Sigmoid colon (tissue), 7 donors: ENCODE data around the gene MCM9. TPM values are rescaled to one million over a fixed set of nuclear protein-coding genes. Genes with fewer than 3 reads are reported as not detected.

ENCODE experiments used
- DNase-seq: peaks from one replicate; pipeline ENCODE4 v3.0.0-alpha.2; 2019
- H3K27ac ChIP-seq, 4 donors: fragments of 200-600 bp; sonication (generic); one replicate each; pipeline ENCODE4 v1.5.1; 2016 to 2019; ENCODE audit warnings: mild to moderate bottlenecking in 1 of 4
- H3K27me3 ChIP-seq, 3 donors: fragments of 200-600 bp; sonication (generic); one replicate each; pipeline ENCODE4 v1.5.1; 2019; ENCODE audit warnings: mild to moderate bottlenecking in 1 of 3
- H3K36me3 ChIP-seq, 4 donors: fragments of 200-600 bp; sonication (generic); one replicate each; pipeline ENCODE4 v1.5.1; 2016 to 2019
- H3K4me1 ChIP-seq, 4 donors: fragments of 200-600 bp; sonication (generic); one replicate each; pipeline ENCODE4 v1.5.1; 2017 to 2019
- H3K4me3 ChIP-seq, 4 donors: fragments of 200-600 bp; sonication (generic); one replicate each; pipeline ENCODE4 v1.5.1; 2017 to 2019; ENCODE audit warnings: mild to moderate bottlenecking in 2 of 4, moderate library complexity in 1 of 4
- H3K9me3 ChIP-seq, 4 donors: fragments of 200-600 bp in 3 of 4; sonication (generic) in 3 of 4; one replicate each; pipeline versions ENCODE4 v1.5.1 to v1.6.1; 2013 to 2019
- EP300 ChIP-seq, 4 donors: sonication (generic); formaldehyde crosslinking; IDR thresholded peaks; one replicate each; pipeline ENCODE4 v1.6.1; 2017; ENCODE audit warnings: antibody characterized with exemption in 4 of 4
- POLR2A ChIP-seq, 2 donors: fragments of 450-650 bp; IDR thresholded peaks; one replicate each; pipeline ENCODE4 v1.6.1; 2016; ENCODE audit warnings: antibody characterized with exemption in 2 of 2, mild to moderate bottlenecking in 2 of 2, moderate library complexity in 2 of 2
- POLR2AphosphoS5 ChIP-seq, 4 donors: sonication (generic); formaldehyde crosslinking; IDR thresholded peaks; one replicate each; pipeline ENCODE4 v1.6.1; 2017; ENCODE audit warnings: antibody characterized with exemption in 4 of 4
- WGBS, 2 donors: extraction: QIAGEN DNeasy Blood & Tissue Kit; methylation state at CpG; one replicate each; pipeline ENCODE4 v1.1.7; 2013; 5-methylcytosine and 5-hydroxymethylcytosine counted together
- intact Hi-C: fragments of 100-400 bp; cut with DNase I; formaldehyde crosslinking; loops from one replicate; pipeline ENCODE4 v1.15.1; 2023
- polyA plus RNA-seq, 3 donors: library from polyadenylated mRNA; stranded (reverse); fragments of 200-250 nt; gene quantifications; one replicate each; pipeline ENCODE4 v1.2.3, GENCODE V29; 2013
- total RNA-seq, 4 donors: library from RNA; depleted of rRNA; stranded (reverse); fragments of >200 nt; gene quantifications; one replicate each; pipeline ENCODE4 v1.1.0, GENCODE V29; 2016
- TF ChIP-seq, protein P1 (sequence below), 4 experiments: fragments of 450-650 bp in 3 of 4; fragments of 200-600 bp in 1 of 4; IDR thresholded peaks; one replicate each; pipeline ENCODE4 v1.5.1; 2016 to 2019; ENCODE audit warnings: antibody characterized with exemption in 4 of 4, mild to moderate bottlenecking in 3 of 4, moderate library complexity in 2 of 4
- donor health status: healthy with polysubstance abuse.
- donor health status: Bipolar disorder and iron deficiency.
- donor health status: healthy.

MCM9 gene
- total and polyA plus RNA-seq, 7 donors, result 1.8 to 16.1 (median 10.2) TPM

DNA sequence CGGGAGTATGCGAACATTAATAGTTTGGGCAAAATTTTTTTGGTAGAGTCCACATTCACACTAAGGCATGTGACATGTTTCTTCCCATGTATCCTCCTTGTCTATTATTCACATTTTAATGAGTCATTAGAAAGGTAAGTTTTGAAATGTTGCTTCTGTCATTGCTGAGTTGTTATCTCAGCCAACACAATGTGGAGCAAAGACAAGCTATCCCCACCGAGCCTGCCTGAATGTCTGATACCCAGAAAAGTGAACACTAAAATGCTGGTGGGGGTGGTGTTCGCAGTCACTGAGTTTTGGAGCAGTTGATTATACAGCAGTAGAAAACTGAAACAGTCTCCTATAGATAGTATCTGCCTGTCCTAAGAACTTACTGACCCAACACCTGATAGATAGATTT lies 109.3 kb downstream of the MCM9 start:
- H3K27me3 ChIP-seq, result no peaks in the 10 kb centered on the region
- TF ChIP-seq POLR2AphosphoS5 (IDR thresholded peaks at IDR 0.05) (no peak), EP300 (IDR thresholded peaks at IDR 0.05) (no peak), POLR2A (IDR thresholded peaks at IDR 0.05) (no peak)
- TF ChIP-seq, protein P1, sequence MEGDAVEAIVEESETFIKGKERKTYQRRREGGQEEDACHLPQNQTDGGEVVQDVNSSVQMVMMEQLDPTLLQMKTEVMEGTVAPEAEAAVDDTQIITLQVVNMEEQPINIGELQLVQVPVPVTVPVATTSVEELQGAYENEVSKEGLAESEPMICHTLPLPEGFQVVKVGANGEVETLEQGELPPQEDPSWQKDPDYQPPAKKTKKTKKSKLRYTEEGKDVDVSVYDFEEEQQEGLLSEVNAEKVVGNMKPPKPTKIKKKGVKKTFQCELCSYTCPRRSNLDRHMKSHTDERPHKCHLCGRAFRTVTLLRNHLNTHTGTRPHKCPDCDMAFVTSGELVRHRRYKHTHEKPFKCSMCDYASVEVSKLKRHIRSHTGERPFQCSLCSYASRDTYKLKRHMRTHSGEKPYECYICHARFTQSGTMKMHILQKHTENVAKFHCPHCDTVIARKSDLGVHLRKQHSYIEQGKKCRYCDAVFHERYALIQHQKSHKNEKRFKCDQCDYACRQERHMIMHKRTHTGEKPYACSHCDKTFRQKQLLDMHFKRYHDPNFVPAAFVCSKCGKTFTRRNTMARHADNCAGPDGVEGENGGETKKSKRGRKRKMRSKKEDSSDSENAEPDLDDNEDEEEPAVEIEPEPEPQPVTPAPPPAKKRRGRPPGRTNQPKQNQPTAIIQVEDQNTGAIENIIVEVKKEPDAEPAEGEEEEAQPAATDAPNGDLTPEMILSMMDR (IDR thresholded peaks at IDR 0.05), result no peak
- intact Hi-C loops, result no loop called here
- H3K4me3 ChIP-seq, result no peak overlapping the region
- WGBS, 2 donors, result 97 to 98% methylated on average over 4 of the region's 4 CpGs
- no peak for DNase-seq
- H3K4me1 ChIP-seq, result no peaks in the 10 kb centered on the region
- H3K9me3 ChIP-seq, result no peaks in the 10 kb centered on the region
- no peak overlapping the region for H3K27ac ChIP-seq
- peaks cover 0 to 63% (median 22%) of the 10 kb centered on the region in 4 donors for H3K36me3 ChIP-seq

DNA sequence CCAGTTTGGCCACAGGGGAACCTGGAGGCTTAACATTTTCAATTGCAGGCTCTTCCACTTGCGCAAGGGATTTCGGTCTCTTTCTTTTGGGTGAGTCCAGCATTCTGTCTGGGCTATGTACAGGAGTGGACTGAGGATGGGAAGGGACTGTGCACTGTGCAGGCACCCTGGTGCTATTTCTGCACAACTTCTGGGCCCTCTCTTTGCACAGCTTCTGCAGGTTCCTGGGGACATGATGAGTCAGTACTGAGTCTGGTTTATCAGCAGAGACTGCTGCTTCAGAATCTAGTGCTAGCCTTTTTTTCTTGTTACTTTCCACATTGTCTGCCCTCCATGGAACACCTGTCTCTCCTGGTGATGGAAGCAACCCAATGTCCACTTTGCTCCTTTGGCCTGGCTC lies 119.5 kb downstream of the MCM9 start:
- Histone ChIP-seq H3K4me1 (no peaks in the 10 kb centered on the region), H3K9me3 (no peaks in the 10 kb centered on the region), H3K36me3 (peaks cover 0 to 29% (median 0%) of the 10 kb centered on the region in 4 donors), H3K27me3 (no peaks in the 10 kb centered on the region), H3K4me3 (no peak overlapping the region), H3K27ac (no peak overlapping the region)
- 94 to 96% methylated on average over 2 of the region's 2 CpGs for WGBS, 2 donors
- DNase-seq, result no peak
- TF ChIP-seq POLR2AphosphoS5 (IDR thresholded peaks at IDR 0.05) (no peak), POLR2A (IDR thresholded peaks at IDR 0.05) (no peak), EP300 (IDR thresholded peaks at IDR 0.05) (no peak)
- TF ChIP-seq, protein P1 (IDR thresholded peaks at IDR 0.05), result no peak
- intact Hi-C loops, result no loop called here

DNA sequence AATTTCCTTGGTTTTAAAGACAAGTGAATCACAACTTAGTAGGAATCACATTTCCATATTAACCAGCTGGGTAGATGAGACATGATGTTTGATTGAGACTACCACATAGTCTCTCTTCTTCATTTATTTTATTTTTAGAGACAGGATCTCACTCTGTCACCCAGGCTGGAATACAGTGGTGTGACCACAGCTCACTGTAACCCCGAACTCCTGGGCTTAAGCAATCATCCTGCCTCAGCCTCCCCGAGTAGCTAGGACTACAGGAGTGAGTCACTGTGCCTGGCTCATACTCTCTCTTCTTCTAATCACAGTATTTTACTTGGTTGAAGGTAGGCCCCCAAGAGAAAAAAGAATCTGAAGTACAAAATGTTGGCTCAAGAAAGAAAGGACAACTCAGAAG lies 121.2 kb downstream of the MCM9 start:
- no peak overlapping the region for H3K4me3 ChIP-seq
- WGBS, 2 donors, result 71 to 93% methylated on average over 2 of the region's 2 CpGs
- no peak overlapping the region for H3K27ac ChIP-seq
- no peak for DNase-seq
- intact Hi-C loops, result no loop called here
- H3K4me1 ChIP-seq, result no peaks in the 10 kb centered on the region
- peaks cover 0 to 29% (median 0%) of the 10 kb centered on the region in 4 donors for H3K36me3 ChIP-seq
- no peaks in the 10 kb centered on the region for H3K27me3 ChIP-seq
- TF ChIP-seq, protein P1 (IDR thresholded peaks at IDR 0.05), result no peak
- no peak for TF ChIP-seq POLR2AphosphoS5 (IDR thresholded peaks at IDR 0.05)
- no peak for TF ChIP-seq POLR2A (IDR thresholded peaks at IDR 0.05)
- TF ChIP-seq EP300 (IDR thresholded peaks at IDR 0.05), result no peak
- H3K9me3 ChIP-seq, result no peaks in the 10 kb centered on the region

DNA sequence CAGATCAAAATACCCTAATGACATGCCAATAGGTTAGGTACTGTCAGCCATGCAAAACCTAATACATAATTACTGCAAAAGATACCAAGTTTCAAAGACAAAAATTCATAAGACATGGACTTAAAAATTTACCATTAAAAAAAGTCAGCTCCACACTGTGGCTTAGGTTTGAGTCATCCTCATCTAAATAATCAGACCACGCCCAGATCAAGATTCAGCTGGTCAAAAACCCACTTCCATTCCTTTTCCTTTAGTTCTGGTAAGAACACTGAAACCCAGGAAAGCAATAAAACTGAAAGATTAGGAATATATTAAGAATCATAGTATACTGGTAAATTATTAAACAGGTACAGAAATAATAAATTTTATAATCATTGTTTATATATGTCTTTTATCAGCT lies 122.0 kb downstream of the MCM9 start:
- Histone ChIP-seq H3K9me3 (no peaks in the 10 kb centered on the region), H3K36me3 (peaks cover 0 to 29% (median 0%) of the 10 kb centered on the region in 4 donors), H3K4me1 (no peaks in the 10 kb centered on the region), H3K4me3 (no peak overlapping the region), H3K27me3 (no peaks in the 10 kb centered on the region), H3K27ac (no peak overlapping the region)
- DNase-seq, result no peak
- intact Hi-C loops, result no loop called here
- TF ChIP-seq POLR2A (IDR thresholded peaks at IDR 0.05) (no peak), POLR2AphosphoS5 (IDR thresholded peaks at IDR 0.05) (no peak), EP300 (IDR thresholded peaks at IDR 0.05) (no peak)
- TF ChIP-seq, protein P1 (IDR thresholded peaks at IDR 0.05), result no peak
- WGBS, 2 donors, result 86 to 92% methylated on average over 1 of the region's 1 CpG

DNA sequence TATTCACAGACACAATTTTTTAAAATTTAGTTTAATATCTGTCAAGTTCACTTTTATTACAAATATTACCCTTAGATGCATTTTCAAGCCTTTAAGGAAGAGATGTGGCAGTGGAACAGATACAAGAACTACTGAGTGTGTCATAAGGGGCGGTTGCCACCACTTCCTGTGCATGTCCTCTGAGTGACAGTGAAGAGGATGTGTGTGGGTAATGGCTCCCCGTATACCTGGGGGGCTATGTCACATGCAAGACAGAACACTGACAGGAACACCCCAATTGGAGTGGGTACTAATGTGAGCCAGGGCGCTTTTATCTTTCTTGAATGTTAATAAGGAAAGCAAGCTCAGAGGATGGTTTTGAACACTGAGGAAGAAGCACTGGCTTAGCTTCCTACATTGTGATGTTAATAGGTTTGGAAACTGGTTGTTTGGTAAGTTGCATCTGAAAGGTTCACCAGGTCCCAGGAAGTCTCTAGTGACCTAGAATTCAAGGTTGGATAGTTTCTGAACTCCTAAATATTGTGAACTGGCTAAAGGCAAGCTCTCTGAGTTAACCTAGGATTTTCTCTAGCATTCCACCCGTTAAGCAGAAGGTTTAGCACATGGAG lies 124.4 kb downstream of the MCM9 start:
- H3K9me3 ChIP-seq, result no peaks in the 10 kb centered on the region
- no peak overlapping the region for H3K4me3 ChIP-seq
- WGBS, 2 donors, result 60 to 90% methylated on average over 4 of the region's 4 CpGs
- no peak for TF ChIP-seq EP300 (IDR thresholded peaks at IDR 0.05)
- intact Hi-C loops, result no loop called here
- DNase-seq, result no peak
- no peak overlapping the region for H3K27ac ChIP-seq
- H3K27me3 ChIP-seq, result no peaks in the 10 kb centered on the region
- no peaks in the 10 kb centered on the region for H3K4me1 ChIP-seq
- H3K36me3 ChIP-seq, result peaks cover 0 to 19% (median 0%) of the 10 kb centered on the region in 4 donors
